Measurements from ENCODE around the gene ERCC6L.

GRCh38 chrX:72274526-72274925, 35.7 kb upstream of the ERCC6L start:
- no peak for TF ChIP-seq POLR2AphosphoS5 (IDR thresholded peaks at IDR 0.05; ENCODE audit: low read depth, low read length)
- no peak for TF ChIP-seq TAF1 (IDR thresholded peaks at IDR 0.05; ENCODE audit: borderline replicate concordance, low read depth, low read length)
- no peak for TF ChIP-seq POLR2A (IDR thresholded peaks at IDR 0.05; ENCODE audit: low read depth, low read length)

All from GM12892 (cell line).